Caco-2 (cell line): ENCODE data around the gene ZNF132. TPM values are rescaled to one million over a fixed set of nuclear protein-coding genes. Genes with fewer than 3 reads are reported as not detected.

Experiments
- BruUV-seq: library from RNA; stranded (reverse); fragments of 400-500 nt; replicated peaks from 2 replicates; lab custom pipeline; 2021; lab: Mats Ljungman, UMichigan
- CTCF ChIA-PET: fragments of 300-600 bp; sonication (Branson Sonifier 250); formaldehyde crosslinking; loops from one replicate; lab custom pipeline; 2022; ENCODE audit warnings: antibody characterized with exemption; lab: Charles Lee
- POLR2A ChIA-PET: fragments of 300-600 bp; sonication (Branson Sonifier 250); formaldehyde crosslinking; loops from one replicate; lab custom pipeline; 2022; ENCODE audit warnings: antibody characterized with exemption; lab: Charles Lee
- DNase-seq, 2 experiments: peaks; one replicate each; pipeline versions ENCODE4 v3.0.0 to v3.0.0-alpha.2; 2020 to 2022
- H3K27me3 ChIP-seq: replicated peaks from 2 replicates; pipeline ENCODE4 v1.6.0; 2011; ENCODE audit warnings: low read length; ENCODE audit not compliant: control insufficient read depth, insufficient read depth
- H3K36me3 ChIP-seq: 2 replicates; pipeline ENCODE4 v1.5.1; 2011; ENCODE audit warnings: low read length; ENCODE audit not compliant: control insufficient read depth, insufficient read depth
- H3K4me1 ChIP-seq: fragments of 250-450 bp; sonication (Bioruptor Pico); 2 replicates; pipeline ENCODE4 v1.5.1; 2020; ENCODE audit warnings: mild to moderate bottlenecking
- H3K4me3 ChIP-seq: 2 replicates; pipeline ENCODE4 v1.5.1; 2011; ENCODE audit warnings: low read depth, mild to moderate bottlenecking, control low read depth, low read length
- H3K9me3 ChIP-seq: fragments of 250-450 bp; sonication (Bioruptor Pico); 2 replicates; pipeline ENCODE4 v1.5.1; 2020; ENCODE audit warnings: mild to moderate bottlenecking, moderate library complexity
- H3K27ac Mint-ChIP-seq: one replicate; pipeline ENCODE4 v1.8.0; 2022; ENCODE audit warnings: mixed read lengths; ENCODE audit not compliant: unreplicated experiment
- H3K27me3 Mint-ChIP-seq: one replicate; pipeline ENCODE4 v1.8.0; 2022; ENCODE audit warnings: mixed read lengths; ENCODE audit not compliant: insufficient read depth, unreplicated experiment
- H3K36me3 Mint-ChIP-seq: one replicate; pipeline ENCODE4 v1.8.0; 2022; ENCODE audit warnings: mild to moderate bottlenecking, mixed read lengths; ENCODE audit not compliant: insufficient read depth, unreplicated experiment
- H3K4me1 Mint-ChIP-seq: one replicate; pipeline ENCODE4 v1.8.0; 2022; ENCODE audit warnings: low read depth, mixed read lengths; ENCODE audit not compliant: unreplicated experiment
- H3K4me3 Mint-ChIP-seq: one replicate; pipeline ENCODE4 v1.8.0; 2022; ENCODE audit warnings: mild to moderate bottlenecking, moderate library complexity, mixed read lengths; ENCODE audit not compliant: unreplicated experiment
- H3K9me3 Mint-ChIP-seq: one replicate; pipeline ENCODE4 v1.8.0; 2022; ENCODE audit warnings: mixed read lengths; ENCODE audit not compliant: unreplicated experiment
- CTCF ChIP-seq, 2 experiments: fragments of 200-600 bp in 1 of 2; IDR thresholded peaks; 1 replicate in 1 of 2; 2 replicates in 1 of 2; pipeline versions ENCODE4 v1.5.1 to v1.8.0; 2011 to 2022; ENCODE audit warnings: antibody characterized with exemption in 1 of 2, control low read depth in 1 of 2, inconsistent platforms in 1 of 2, low read depth in 1 of 2, low read length in 1 of 2, mild to moderate bottlenecking in 1 of 2, moderate library complexity in 1 of 2; ENCODE audit not compliant: insufficient read depth in 1 of 2, severe bottlenecking in 1 of 2, unreplicated experiment in 1 of 2
- intact Hi-C: fragments of 100-400 bp; cut with micrococcal nuclease; formaldehyde crosslinking; loops from one replicate; pipeline ENCODE4 v1.10.0; 2022; ENCODE audit not compliant: unreplicated experiment
- total RNA-seq: library from RNA; stranded (reverse); gene quantifications from 2 replicates; pipeline ENCODE4 v1.2.3, GENCODE V29; 2022

The ZNF132 gene
- total RNA-seq, 1 experiment from 2014 or later, result not detected

DNA sequence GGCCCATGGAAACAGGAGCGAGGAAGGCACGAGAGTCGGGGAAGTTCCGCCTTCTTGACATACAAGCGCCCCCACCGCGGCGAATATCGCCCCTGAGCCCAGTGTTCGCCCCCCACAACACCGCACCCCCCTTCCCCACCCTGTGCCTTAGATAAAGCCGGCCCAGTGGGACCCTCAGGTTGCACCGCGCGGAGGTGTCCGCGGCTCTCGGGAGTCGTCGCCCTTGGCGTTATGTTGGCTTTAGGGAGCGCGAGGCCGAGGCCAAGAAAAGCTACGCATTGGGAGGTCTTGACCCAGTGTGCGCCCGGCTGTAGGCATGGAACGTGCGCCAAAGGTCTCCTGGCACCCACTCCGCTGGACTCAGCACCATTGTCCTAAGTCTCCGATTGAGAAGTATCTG is 603 bp upstream of the ZNF132 start:
- H3K27me3 Mint-ChIP-seq, result no peaks in the 10 kb centered on the region
- H3K27me3 ChIP-seq, result no peaks in the 10 kb centered on the region
- POLR2A ChIA-PET, result no interaction called here
- intact Hi-C loops, result no loop called here
- H3K27ac Mint-ChIP-seq, result no peak overlapping the region
- no peaks in the 10 kb centered on the region for H3K4me1 Mint-ChIP-seq
- no peak overlapping the region for H3K4me3 ChIP-seq
- H3K4me3 Mint-ChIP-seq, result no peak overlapping the region
- no peaks in the 10 kb centered on the region for H3K36me3 ChIP-seq
- H3K9me3 Mint-ChIP-seq, result no peaks in the 10 kb centered on the region
- no peak for TF ChIP-seq CTCF (IDR thresholded peaks at IDR 0.05; ENCODE audit: insufficient read depth in 1 of 2, low read depth in 1 of 2, low read length in 1 of 2, severe bottlenecking in 1 of 2, unreplicated experiment in 1 of 2)
- CTCF ChIA-PET, result no interaction called here
- DNase-seq, result no peak
- H3K9me3 ChIP-seq, result no peaks in the 10 kb centered on the region
- no peaks in the 10 kb centered on the region for H3K4me1 ChIP-seq
- H3K36me3 Mint-ChIP-seq, result no peaks in the 10 kb centered on the region
- BruUV-seq, result no TSS peak

DNA sequence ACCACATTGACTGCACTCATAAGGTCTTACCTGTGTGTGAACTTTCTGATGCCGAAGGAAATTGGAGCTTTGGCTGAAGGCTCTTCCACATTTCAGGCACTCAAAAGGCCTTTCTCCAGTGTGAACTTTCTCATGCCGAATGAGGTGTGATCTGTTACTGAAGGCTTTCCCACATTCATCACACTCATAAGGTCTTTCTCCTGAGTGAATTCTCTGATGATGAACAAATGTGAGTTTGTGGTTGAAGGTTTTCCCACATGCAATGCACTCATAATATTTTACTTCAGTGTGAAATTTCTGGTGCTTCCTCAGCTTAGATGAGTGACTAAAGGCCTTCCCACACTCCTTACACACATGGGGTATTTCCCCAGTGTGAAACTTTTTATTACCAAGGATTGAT is 5.7 kb downstream of the ZNF132 start:
- ChIA-PET POLR2A (interaction anchor here (0.6 kb wide), 1 partner anchor 26 kb away, joined by 10 read pairs; no protein-coding TSS in a partner anchor), CTCF (no interaction called here)
- Histone ChIP-seq H3K9me3 (peaks cover 25% of the 10 kb centered on the region), H3K36me3 (no peaks in the 10 kb centered on the region), H3K4me1 (no peaks in the 10 kb centered on the region), H3K4me3 (no peak overlapping the region), H3K27me3 (no peaks in the 10 kb centered on the region; the same call in 1 of the 2 replicates)
- no peak for DNase-seq
- BruUV-seq, result no TSS peak
- Mint-ChIP-seq H3K4me1 (no peaks in the 10 kb centered on the region), H3K27ac (no peak overlapping the region), H3K36me3 (no peaks in the 10 kb centered on the region), H3K9me3 (peaks cover 11% of the 10 kb centered on the region), H3K4me3 (no peak overlapping the region), H3K27me3 (peaks cover 3% of the 10 kb centered on the region)
- TF ChIP-seq CTCF (IDR thresholded peaks at IDR 0.05; ENCODE audit: insufficient read depth in 1 of 2, low read depth in 1 of 2, low read length in 1 of 2, severe bottlenecking in 1 of 2, unreplicated experiment in 1 of 2), result no peak
- intact Hi-C loops, result no loop called here

- Histone ChIP-seq H3K36me3 (no peaks in the 10 kb centered on the region), H3K4me1 (no peaks in the 10 kb centered on the region), H3K9me3 (peaks cover 25% of the 10 kb centered on the region), H3K4me3 (no peak overlapping the region), H3K27me3 (no peaks in the 10 kb centered on the region; the same call in 1 of the 2 replicates)
- ChIA-PET CTCF (no interaction called here), POLR2A (no interaction called here)
- TF ChIP-seq CTCF (IDR thresholded peaks at IDR 0.05; ENCODE audit: insufficient read depth in 1 of 2, low read depth in 1 of 2, low read length in 1 of 2, severe bottlenecking in 1 of 2, unreplicated experiment in 1 of 2), result no peak
- Mint-ChIP-seq H3K27me3 (peaks cover 3% of the 10 kb centered on the region), H3K27ac (no peak overlapping the region), H3K4me3 (no peak overlapping the region), H3K9me3 (peaks cover 18% of the 10 kb centered on the region), H3K36me3 (no peaks in the 10 kb centered on the region), H3K4me1 (no peaks in the 10 kb centered on the region)
- intact Hi-C loops, result no loop called here
- DNase-seq, result no peak
- BruUV-seq, result no TSS peak
Measured at GRCh38 chr19:58429745-58430144, 10.2 kb downstream of the ZNF132 start.
